IPS-20b (cell line): Measurements from ENCODE around the gene GSE1.

ENCODE experiments used
- H3K27ac ChIP-seq: one replicate; pipeline ENCODE4 v1.5.1; 2013; ENCODE audit warnings: low read length
- H3K27me3 ChIP-seq: 2 replicates; pipeline ENCODE4 v1.6.1; 2013; ENCODE audit warnings: mild to moderate bottlenecking, low read length, inconsistent platforms; ENCODE audit not compliant: insufficient read depth
- H3K36me3 ChIP-seq: 2 replicates; pipeline ENCODE4 v1.6.1; 2013; ENCODE audit warnings: low read depth, mild to moderate bottlenecking, inconsistent platforms, low read length, moderate library complexity; ENCODE audit not compliant: insufficient read depth
- H3K4me1 ChIP-seq: 2 replicates; pipeline ENCODE4 v1.6.1; 2013; ENCODE audit warnings: mild to moderate bottlenecking, control low read depth, inconsistent platforms, low read length, moderate library complexity; ENCODE audit not compliant: insufficient read depth
- H3K4me3 ChIP-seq: 2 replicates; pipeline ENCODE4 v1.5.1; 2013; ENCODE audit warnings: mild to moderate bottlenecking, low read length, inconsistent platforms
- H3K9ac ChIP-seq: 2 replicates; pipeline ENCODE4 v1.6.1; 2013; ENCODE audit warnings: low read depth, mild to moderate bottlenecking, inconsistent platforms, low read length, moderate library complexity
- H3K9me3 ChIP-seq: 2 replicates; pipeline ENCODE4 v1.6.1; 2013; ENCODE audit warnings: mild to moderate bottlenecking, low read depth, low read length, inconsistent platforms; ENCODE audit not compliant: insufficient read depth

Gene GSE1

GRCh38 chr16:85610446-85611193, 2.5 kb upstream of the GSE1 start:
- no peaks in the 10 kb centered on the region for H3K9me3 ChIP-seq
- peaks cover 29% of the 10 kb centered on the region; the same call in 1 of the 2 replicates for H3K27me3 ChIP-seq
- H3K36me3 ChIP-seq, result no peaks in the 10 kb centered on the region
- H3K9ac ChIP-seq, result peak overlapping the region; percentile 85; the same call in 1 of the 2 replicates
- peak overlapping the region; percentile 66 for H3K4me3 ChIP-seq
- H3K4me1 ChIP-seq, result peaks cover 34% of the 10 kb centered on the region
- peak overlapping the region; percentile 72 for H3K27ac ChIP-seq

DNA sequence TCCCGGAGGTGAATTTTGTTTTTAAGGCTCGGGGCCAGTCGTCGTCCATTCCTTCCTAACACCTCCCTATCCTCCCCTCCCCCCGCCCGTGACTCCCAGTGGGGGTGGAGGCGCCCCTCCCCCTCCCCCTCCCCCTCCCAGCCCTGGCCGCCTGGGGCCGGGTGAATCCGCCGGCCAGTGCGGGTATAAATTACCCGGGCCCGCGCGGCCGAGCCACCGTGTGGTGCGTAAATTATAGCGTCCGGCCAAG, 2.0 kb upstream of the GSE1 start:
- peak overlapping the region; percentile 72 for H3K27ac ChIP-seq
- H3K27me3 ChIP-seq, result peaks cover 29% of the 10 kb centered on the region; the same call in 1 of the 2 replicates
- no peaks in the 10 kb centered on the region for H3K9me3 ChIP-seq
- peaks cover 33% of the 10 kb centered on the region for H3K4me1 ChIP-seq
- H3K9ac ChIP-seq, result peak overlapping the region; percentile 63; the same call in 1 of the 2 replicates
- H3K4me3 ChIP-seq, result peak overlapping the region; percentile 66; the same call in 1 of the 2 replicates
- H3K36me3 ChIP-seq, result no peaks in the 10 kb centered on the region

DNA sequence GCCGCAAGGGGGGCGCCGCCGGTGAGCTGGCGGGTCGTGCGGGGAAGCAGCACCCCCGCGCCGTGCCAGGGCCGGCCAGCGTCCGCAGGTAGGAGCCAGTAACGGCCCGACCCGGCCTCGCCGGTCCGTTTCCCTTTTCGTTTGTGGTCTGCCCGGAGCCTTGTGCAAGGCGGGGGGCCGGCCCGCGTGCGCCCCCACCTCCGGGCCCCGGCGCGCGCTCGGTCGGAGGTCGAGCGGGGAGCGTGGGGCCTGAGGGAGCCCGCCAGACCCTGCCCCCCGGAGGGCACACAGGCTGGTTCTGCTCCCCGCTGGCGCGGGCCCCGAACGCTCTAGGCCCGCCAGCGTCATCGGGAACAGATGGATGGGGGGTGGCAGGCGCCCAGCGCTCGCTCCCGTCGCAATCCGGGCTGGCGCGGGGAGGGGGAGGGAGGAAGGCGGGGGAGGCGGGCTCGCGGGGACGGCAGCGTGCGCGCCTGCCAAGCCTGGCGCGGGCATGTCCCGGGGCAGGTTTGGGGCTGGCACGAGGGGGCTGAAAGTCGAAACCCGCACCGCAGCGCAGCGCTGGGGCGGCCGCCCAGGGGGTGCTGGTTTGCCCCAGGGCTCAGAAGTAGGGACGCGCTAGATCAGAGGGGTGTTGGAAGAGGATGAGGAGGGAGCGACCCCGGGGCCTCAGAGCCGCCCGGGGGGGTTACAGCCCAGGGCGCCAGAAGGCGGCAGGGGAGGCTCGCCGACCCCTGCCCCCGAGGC, 1.5 kb upstream of the GSE1 start:
- Histone ChIP-seq H3K9me3 (no peaks in the 10 kb centered on the region), H3K4me3 (peak overlapping the region; percentile 63; the same call in 1 of the 2 replicates), H3K27ac (no peak overlapping the region), H3K36me3 (0 out of 2 replicates have a peak, but pooled peaks cover 3% of the 10 kb centered on the region), H3K27me3 (peaks cover 29% of the 10 kb centered on the region; the same call in 1 of the 2 replicates), H3K4me1 (peaks cover 32% of the 10 kb centered on the region), H3K9ac (peak overlapping the region; percentile 63)

DNA sequence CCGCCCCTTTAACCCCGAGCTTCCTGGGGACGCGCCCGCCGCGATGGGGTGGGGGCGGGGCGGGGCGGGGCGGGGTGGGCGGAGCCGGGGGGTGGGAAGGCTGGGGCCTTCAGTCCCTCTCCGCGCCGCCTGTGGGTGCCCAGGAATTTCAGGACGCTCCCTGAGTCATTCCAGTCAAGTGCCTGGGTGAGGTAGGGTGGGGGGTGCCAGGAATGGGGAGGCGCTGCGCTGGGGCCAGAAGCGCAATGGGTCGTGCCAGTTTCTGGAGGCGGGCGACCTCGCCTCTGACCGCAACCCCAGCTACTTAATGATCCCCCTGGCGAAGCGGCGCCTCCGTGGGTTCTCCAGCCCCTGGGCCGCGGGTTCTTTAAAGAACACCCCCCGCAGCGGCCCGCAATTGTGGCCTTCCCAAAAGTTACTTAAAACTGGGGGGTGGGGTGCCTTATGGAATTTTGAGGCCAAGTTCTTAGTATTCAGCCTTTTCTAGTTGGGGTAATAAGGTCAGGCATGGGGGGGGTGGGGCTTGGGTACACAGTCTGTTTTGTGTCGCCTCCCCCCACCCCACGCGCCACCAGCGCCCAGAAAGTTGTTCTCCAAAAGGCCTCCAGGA, 826 bp upstream of the GSE1 start:
- 0 out of 2 replicates have a peak, but pooled peaks cover 9% of the 10 kb centered on the region for H3K36me3 ChIP-seq
- H3K4me1 ChIP-seq, result peaks cover 30% of the 10 kb centered on the region
- peaks cover 29% of the 10 kb centered on the region; the same call in 1 of the 2 replicates for H3K27me3 ChIP-seq
- H3K27ac ChIP-seq, result no peak overlapping the region
- no peaks in the 10 kb centered on the region for H3K9me3 ChIP-seq
- H3K4me3 ChIP-seq, result peak overlapping the region; percentile 77
- peak overlapping the region; percentile 69; the same call in 1 of the 2 replicates for H3K9ac ChIP-seq

DNA sequence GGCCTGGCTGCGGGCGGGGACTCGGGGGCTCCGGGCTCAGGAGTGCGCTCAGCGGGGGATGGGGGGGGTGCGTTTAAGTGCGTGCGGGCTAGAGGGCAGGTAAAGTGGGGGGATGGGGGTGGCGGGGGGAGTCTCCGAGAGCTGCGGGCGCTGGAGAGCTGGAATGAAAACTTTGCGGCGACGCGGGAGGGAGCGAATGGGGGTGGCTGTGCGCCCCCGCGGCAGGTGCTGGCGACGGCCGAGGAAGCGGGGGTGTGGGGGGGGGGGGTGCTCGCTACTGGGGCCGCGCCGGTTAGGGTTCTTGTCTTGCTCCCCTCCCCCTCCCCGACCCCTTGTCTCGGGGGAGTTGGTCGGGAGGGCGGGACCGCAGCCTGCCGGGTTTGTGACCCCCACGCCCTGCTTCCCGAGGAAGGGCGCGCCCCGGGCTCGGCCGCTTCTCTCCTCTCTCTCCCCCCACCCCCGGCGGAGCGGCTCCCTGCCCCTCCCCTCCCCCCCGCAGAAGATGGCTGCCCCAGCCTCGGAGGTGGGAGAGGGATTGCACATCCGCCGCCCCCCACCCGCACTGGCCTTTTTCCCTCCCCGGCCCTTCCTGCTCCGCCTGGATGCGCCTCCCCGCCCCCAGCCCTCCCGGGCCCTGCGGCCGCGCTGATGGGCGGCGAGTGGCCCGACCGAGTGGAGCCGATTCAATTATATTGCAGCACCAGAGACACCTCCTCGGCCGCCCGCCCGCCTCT, 649 bp downstream of the GSE1 start:
- Histone ChIP-seq H3K27me3 (peaks cover 25% of the 10 kb centered on the region; the same call in 1 of the 2 replicates), H3K9me3 (no peaks in the 10 kb centered on the region), H3K4me1 (peaks cover 20% of the 10 kb centered on the region), H3K4me3 (peak overlapping the region; percentile 77), H3K27ac (no peak overlapping the region), H3K9ac (peak overlapping the region; percentile 81; the same call in 1 of the 2 replicates), H3K36me3 (peaks cover 19% of the 10 kb centered on the region)

DNA sequence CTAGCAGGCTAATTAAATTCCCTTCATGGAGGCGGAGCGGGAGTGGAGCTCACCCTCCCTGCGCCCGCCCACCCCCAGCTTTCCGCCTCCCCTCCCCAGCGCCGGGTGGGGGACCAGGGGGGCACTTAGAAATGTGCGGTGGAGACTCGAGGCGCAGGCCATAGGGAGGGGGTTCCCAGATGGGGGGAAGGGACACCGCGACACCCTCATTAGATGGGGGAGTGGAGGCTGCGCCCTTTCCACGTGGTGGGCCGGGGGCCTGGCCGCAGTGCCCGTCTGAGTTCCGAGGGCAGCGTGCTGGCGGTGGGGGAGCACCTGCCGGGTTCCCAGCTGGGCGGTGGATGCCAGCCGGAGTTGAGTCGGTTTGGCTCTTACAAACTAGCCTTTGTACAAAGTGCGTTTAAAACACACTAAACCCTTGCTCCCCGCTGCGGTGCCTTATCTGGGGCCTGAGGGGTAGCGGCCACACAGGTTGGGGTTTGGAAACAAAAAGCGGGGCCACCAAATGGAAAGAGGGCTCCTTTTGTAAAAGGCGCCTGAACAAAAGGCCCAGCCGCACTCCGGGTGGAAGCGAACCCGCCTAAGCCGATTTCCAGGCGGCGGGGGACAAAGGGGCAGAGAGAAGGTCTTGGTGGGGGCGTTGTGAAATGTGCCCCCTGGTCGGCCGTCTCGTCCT, 1.4 kb downstream of the GSE1 start:
- Histone ChIP-seq H3K9ac (peak overlapping the region; percentile 81; the same call in 1 of the 2 replicates), H3K4me3 (peak overlapping the region; percentile 77), H3K9me3 (no peaks in the 10 kb centered on the region), H3K27me3 (peaks cover 18% of the 10 kb centered on the region; the same call in 1 of the 2 replicates), H3K36me3 (peaks cover 19% of the 10 kb centered on the region), H3K27ac (no peak overlapping the region), H3K4me1 (peaks cover 21% of the 10 kb centered on the region)

GRCh38 chr16:85615014-85615851, 2.1 kb downstream of the GSE1 start:
- Histone ChIP-seq H3K9me3 (no peaks in the 10 kb centered on the region), H3K27ac (no peak overlapping the region), H3K9ac (peak overlapping the region; percentile 81; the same call in 1 of the 2 replicates), H3K36me3 (peaks cover 20% of the 10 kb centered on the region), H3K4me3 (peak overlapping the region; percentile 77), H3K27me3 (peaks cover 11% of the 10 kb centered on the region; the same call in 1 of the 2 replicates), H3K4me1 (peaks cover 16% of the 10 kb centered on the region)

- peaks cover 28% of the 10 kb centered on the region for H3K36me3 ChIP-seq
- H3K4me1 ChIP-seq, result peaks cover 12% of the 10 kb centered on the region
- peak overlapping the region; percentile 81; the same call in 1 of the 2 replicates for H3K9ac ChIP-seq
- peaks cover 11% of the 10 kb centered on the region; the same call in 1 of the 2 replicates for H3K27me3 ChIP-seq
- H3K27ac ChIP-seq, result no peak overlapping the region
- no peaks in the 10 kb centered on the region for H3K9me3 ChIP-seq
- peak overlapping the region; percentile 77 for H3K4me3 ChIP-seq
These were observed 2.9 kb downstream of the GSE1 start for GRCh38 chr16:85615852-85616606.

DNA sequence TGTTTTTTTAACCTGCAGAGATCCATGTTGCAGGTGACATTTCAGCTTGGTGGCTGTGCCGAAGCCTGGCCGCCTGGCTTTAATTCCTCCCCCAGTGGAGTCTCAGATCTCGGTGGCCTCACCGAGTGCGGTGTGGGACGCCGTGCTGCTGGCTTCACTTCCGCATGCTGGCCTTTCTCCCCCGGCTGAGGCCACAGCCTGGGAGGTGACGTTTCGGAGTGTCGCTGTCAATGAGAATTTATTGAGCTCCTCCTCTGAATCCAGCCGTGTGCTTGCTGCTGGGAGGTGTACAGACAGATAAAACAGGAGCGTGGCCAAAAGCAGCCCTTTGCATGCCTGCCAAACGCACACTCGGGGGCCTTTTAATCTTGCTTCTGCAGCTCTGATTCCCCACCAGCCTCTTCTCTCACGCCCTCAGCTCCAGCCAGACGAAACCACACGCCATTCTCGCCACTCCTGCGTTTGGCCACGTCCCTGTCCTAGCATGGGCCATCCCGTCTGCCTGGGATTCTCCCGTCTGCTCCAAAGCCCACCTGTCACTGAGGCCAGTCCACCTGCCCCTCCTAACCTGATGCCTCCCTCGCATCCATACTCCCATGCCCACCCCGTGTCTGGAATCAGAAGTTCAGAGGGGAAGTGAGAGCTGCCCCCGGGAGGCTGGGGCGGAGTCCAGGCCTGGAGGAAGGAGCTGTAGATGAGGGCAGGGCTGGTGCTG, 3.6 kb downstream of the GSE1 start:
- no peaks in the 10 kb centered on the region for H3K9me3 ChIP-seq
- H3K4me1 ChIP-seq, result peaks cover 12% of the 10 kb centered on the region
- no peak overlapping the region for H3K27ac ChIP-seq
- H3K4me3 ChIP-seq, result no peak overlapping the region
- peaks cover 11% of the 10 kb centered on the region; the same call in 1 of the 2 replicates for H3K27me3 ChIP-seq
- H3K36me3 ChIP-seq, result peaks cover 28% of the 10 kb centered on the region
- H3K9ac ChIP-seq, result no peak overlapping the region
